ENCODE results near the gene CAPN2.

Gene CAPN2

DNA sequence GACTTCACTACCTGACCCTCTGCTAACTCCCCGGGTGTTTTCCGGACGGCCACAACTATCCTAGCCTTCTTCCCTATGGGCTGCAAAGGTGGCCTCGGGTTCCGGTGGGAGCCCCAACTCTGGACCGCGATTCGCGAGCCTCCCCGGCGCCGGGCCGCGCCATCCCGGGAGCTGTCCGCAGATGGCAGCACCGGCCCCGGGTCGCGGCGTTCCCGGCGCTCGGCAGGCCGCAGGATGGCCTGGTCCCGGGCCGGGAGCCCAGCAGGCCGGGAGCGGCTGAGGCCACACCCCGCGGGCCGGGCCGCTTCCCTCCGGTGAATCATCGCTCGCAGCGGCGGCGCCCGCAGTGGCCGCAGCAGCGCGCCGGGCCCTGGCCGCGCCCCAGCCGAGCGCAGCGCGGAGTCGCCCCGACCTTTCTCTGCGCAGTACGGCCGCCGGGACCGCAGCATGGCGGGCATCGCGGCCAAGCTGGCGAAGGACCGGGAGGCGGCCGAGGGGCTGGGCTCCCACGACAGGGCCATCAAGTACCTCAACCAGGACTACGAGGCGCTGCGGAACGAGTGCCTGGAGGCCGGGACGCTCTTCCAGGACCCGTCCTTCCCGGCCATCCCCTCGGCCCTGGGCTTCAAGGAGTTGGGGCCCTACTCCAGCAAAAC lies at the start of gene CAPN2:
Gene CAPN2, plus strand, starts transcription at position 346 of the 656 bp plus-strand sequence. Its CDS starts 102 bp downstream, at position 448.
- DNase-seq = peak; percentile 91

- no peak for DNase-seq
Observed at GRCh38 chr1:223662943-223663342, 49.4 kb upstream of the CAPN2 start.

DNA sequence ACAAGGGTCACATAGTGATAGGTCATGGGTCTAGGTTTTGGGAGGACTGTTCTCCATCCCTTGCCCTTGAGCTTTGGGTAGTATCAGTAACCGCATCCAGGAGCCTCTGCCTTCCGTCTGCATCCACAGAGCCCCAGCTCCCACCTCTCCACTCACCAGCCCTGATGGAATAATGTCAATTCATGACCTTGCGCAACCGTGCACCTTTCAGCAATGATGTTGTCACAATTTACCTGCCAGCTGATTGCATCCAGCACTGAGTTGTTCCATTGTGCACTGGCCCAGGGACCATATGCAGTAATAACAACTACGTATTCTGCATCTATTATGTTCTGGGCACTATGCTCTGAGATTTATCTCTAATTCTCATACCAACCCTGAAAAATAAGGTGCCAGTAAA lies 48.2 kb upstream of the CAPN2 start:
- DNase-seq = no peak

DNA sequence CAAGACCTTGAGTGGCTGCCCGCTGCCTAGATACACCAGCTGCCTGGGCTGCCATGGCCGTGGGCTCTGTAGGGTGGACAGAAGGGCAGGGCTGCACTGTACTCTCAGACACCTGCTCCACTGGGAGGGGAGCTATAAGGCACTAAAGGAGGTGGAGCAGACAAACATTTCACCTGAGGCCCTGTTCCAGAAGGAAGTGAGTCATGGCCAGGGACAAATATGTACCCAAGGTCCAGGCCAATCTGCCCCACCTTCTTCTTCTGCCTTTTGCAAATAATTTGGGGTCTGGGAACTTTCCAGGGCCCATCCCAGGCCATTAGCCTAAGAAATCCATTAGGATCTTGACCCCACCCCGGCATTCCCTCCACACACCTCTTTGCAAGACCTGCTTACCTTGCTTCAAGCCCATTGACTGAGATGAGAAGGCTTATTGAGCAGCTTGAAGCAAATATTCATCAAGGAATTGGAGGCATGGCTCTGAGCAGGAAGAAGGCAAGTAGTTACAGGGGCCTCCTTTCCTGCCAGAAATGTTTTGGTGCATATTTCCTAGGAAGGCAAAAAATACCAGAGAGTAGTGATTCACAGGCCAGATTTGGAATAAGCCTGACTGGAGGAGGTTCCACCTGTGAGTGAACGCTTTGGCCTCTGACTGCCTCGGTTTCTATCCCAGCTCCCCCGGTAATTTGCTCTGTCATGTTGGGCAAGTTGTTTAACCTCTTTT lies 46.6 kb upstream of the CAPN2 start, which contains the start of gene CAPN8:
Gene CAPN8, minus strand, starts transcription at position 110 of the 721 bp plus-strand sequence. Its CDS starts 55 bp downstream, at position 55.
- DNase-seq = peak; percentile 79

DNA sequence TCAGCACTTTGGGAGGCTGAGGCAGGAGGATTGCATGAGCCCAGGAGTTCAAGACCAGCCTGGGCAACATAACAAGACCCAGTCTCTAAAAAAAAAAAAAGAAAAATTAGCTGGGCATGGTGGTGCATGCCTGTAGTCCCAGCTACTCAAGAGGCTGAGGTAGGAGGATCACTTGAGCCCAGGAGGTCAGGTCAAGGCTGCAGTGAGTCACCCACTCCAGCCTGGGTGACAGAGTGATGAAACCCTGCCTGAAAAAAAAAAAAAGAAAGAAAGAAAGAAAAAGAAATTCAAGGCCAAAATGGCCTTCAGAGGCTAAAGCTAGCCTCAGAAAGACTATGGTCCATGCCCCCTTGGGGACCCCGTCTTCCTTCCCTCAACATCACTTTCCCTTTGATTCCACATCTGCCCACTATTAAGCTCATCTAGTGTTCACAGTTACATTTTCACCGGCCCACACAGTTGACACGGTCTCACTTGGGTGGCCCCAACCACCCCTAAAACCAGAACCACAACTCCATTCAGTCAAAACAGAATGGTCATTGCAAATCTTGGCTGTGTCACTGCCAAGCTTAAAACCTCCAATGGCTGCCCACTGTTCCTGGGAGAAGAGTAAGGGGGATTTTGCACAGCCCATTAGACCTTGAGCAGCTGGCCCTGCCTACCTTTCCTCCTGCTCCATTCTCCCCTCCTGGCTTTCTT lies 44.7 kb upstream of the CAPN2 start:
- no peak for DNase-seq

DNA sequence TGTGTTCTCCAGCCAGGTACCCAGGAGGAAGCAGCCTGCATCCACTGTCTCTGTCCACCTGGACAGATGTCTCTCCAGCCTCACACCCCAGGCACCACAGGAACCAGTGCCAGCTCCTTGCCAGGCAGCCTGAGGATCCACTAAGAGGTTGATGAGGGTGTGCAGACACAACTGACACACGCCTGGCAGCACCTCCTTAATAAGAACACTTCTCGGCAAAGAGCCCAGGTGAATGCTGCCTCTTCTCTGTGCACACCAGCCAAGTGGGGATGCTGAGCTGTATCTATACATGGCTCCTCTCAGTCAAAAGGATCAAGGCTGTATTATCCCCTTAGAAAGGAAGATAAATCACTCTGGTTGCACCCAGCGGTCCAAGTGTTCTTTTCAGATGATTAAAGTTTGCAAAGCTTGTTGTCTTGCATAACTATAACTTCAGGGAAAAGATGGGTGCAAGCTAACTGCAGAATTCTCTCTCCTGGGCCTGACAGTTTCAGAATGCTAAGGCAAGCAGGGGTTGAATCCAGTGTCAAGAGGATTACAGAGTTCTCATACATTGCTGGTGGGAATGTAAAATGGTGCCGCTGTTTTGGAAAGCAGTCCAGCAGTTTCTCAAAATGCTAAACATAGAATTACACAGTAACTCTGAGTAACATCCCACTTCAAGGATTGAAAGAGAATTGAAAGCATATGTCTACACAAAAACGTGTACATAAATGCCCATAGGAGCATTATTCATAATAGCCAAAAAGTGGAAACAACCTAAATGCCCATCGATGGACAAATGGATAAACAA lies 43.1 kb upstream of the CAPN2 start:
- DNase-seq = no peak

- peak; percentile 71 for DNase-seq
Observed at GRCh38 chr1:223670458-223671159, 41.7 kb upstream of the CAPN2 start.

DNA sequence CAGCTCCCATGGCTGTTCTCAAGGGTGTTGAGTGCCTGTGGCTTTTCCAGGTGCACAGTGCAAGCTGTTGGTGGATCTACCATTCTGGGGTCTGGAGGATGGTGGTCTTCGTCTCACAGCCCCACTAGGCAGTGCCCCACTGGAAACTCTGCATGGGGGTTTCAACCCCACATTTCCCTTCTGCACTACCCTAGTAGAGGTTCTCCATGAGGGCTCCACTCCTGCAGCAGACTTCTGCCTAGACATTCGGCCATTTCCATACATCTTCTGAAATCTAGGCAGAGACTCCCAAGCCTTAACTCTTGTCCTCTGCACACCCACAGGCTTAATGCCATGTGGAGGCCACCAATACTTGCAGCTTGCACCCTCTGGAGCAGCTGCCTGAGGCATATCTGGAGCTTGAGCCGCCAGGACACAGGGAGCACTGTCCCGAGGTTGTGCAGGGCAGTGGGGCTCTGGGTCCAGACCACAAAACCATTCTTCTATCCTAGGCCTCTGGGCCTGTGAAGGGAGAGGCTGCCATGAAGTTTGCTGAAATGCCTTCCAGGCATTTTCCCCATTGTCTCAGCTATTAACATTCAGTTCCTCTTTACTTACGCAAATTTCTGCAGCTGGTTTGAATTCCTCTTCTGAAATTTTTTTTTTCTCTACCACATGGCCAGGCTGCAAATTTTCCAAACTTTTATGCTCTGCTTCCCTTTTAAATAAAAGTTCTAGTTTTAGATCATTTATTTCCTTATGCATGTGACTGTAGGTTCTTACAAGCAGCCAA lies 38.0 kb upstream of the CAPN2 start:
- no peak for DNase-seq

GRCh38 chr1:223678841-223679240 lies 33.5 kb upstream of the CAPN2 start:
- no peak for DNase-seq

DNA sequence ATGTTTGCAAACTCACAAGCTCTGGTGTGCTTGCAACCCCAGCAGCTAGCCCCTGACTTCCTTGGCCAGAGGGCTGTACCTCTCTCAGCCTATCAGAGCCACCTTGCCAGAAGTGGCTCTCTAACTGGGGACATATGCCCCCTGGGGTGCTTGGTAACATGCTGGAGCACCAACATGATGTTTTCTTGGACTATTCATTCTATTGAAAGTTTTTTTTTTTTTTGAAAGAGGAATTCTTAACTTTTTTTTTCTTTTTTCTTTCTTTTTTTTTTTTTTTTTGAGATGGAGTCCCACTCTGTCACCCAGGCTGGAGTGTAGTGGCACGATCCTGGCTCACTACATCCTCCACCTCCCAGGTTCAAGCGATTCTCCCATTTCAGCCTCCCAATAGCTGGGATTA lies 32.2 kb upstream of the CAPN2 start:
- no peak for DNase-seq

DNA sequence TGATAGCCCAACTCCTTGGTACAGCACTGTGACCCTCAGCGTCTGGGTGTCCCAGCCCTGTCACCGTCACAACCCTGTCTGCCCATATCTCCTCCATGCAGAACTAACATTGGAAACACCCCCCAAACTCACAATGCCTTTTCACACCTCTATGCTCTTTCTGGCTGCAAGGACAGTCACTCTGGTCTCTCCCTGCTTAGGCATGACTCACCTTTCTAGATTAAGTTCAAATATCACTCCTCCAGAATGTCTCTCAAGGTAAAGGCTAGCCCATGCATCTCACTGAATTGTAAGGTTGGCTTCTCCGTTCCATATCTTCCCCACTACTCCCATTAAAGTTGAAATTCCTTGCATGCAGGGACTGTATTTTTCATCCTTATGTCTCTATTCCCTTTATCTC lies 29.8 kb upstream of the CAPN2 start:
- DNase-seq = no peak

DNA sequence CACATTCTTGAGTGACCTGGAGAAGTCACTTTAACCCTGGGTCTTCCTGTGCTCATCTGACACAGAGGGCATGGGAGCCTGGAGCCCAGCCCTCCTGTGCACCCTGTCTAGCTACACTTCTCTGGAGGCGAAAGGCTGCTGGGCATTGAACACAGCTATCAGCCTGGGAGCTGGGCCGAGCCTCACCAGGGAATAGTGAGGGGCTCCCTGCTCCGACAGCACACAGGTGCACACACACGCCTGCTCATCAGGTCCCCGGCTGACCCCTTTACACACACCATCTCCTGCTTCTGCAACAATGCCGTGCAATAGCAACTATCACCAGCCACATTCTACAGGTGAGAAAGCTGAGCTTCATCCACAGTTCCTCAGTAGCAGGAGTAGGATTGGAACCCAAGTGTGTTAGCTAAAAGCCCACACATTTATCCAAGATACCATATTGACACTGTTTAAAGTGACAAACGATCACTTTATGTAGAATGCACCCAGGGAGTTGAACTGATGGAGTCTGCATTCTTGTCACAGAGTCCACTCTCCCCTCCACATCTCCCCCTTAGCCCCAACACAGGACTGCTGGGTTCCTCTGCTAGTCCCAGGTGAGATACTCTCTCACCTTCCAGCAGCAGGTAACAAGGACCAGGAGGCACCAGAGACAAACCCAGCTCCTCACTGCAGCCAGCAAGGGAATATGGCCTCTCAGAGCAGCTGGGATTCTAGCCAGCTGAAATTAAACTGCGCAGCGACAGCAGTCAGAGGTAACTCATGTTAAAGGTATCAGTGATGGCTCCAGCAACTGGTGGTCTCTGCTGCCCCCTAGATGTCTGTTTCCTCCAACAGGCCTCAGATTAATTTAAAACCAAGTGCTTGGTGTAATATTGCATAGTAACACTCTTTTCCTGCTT lies 28.5 kb upstream of the CAPN2 start:
- peak; percentile 80 for DNase-seq

DNA sequence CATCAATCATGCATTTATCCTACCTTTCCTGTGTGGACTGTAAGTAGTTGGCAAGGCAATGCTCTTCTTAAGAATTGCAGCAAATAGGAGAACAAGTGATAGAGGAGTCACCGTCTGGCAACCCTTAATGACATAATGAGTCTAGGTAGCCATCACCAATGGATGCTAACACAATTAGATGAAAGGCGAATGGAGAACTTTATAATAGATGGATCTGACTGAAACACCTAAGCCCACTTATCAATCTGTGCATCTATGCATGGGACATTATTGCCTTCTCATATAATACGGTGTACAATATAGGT lies 27.9 kb upstream of the CAPN2 start:
- no peak for DNase-seq

- DNase-seq = no peak
Observed at GRCh38 chr1:223691121-223691520, 21.2 kb upstream of the CAPN2 start.

- no peak for DNase-seq
Observed at GRCh38 chr1:223695014-223695548, 17.3 kb upstream of the CAPN2 start.

DNA sequence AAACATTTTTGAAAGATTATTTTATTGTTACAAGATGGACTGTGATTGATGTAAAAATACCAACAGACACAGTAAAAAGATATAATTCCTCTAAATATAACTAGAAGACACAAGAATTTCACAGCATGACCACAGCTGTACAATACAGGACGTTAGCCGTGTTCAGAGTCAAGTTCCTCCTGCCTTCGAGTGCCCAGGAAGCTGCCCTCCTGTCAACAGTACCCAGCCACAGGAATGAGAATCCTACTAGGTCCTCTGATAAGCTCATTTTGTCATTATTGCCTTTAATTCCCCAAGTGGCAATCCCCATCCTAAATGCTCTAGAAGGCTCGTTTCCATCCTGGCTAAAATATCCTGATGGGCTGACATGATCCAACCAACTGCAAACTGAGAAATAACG lies 16.4 kb upstream of the CAPN2 start:
- no peak for DNase-seq

GRCh38 chr1:223700388-223700918 lies 11.9 kb upstream of the CAPN2 start:
- no peak for DNase-seq

DNA sequence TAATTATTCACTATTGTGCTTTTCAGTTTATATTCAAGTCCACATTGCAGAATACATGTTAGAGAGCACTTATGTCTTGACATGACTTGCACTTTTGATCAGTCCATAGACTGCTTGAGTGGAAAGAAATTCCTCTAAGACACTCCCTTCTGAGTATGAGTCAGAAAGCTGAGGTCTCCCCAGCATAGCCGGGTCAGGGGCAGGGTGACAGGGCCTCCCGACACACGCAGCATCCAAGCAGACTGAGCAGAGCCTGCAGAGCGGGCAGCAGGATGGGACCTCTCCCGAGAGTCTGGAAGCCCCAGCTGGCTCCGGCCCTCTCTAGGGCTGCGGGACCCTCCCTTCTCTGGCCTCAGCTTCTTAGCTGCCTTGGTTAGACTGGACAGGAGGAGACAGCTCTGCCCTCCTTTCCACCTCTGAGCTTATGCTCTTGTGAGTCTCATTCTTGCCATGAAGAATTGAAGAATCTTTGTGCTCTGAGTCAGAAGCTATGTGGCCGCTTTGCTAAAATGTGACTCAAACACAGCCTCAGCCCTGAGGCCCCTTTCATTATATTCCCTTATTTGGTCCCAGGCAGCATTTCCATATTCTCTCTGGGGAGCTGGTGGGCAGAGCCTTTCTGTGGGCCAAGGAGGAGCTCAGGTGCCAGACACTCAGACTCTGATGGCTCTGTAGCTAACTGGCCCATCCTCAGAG lies 11.2 kb upstream of the CAPN2 start:
- peak; percentile 97 for DNase-seq

Data from islet precursor cell (in vitro differentiated cells).